ENCODE results near the gene DISC1.

Gene DISC1

GRCh38 chr1:231723146-231723545, 96.6 kb downstream of the DISC1 start:
- no peaks in the 10 kb centered on the region for H3F3A ChIP-seq (ENCODE audit: insufficient read depth, low read length)
- no peak overlapping the region for H3K4me2 ChIP-seq (ENCODE audit: low read length)
- no peak overlapping the region for H3K27ac ChIP-seq (ENCODE audit: low read depth, low read length, poor library complexity, severe bottlenecking)
- no peaks in the 10 kb centered on the region for H3K9me3 ChIP-seq (ENCODE audit: low read length)
- no peak for TF ChIP-seq EZH2 (IDR thresholded peaks at IDR 0.05; ENCODE audit: borderline replicate concordance, low read length)
- no peak for TF ChIP-seq CTCF (IDR thresholded peaks at IDR 0.05; ENCODE audit: low read length)
- no peaks in the 10 kb centered on the region for H4K20me1 ChIP-seq (ENCODE audit: insufficient read depth, low read length)
- H3K4me1 ChIP-seq (ENCODE audit: insufficient read depth, low read length, severe bottlenecking) = no peaks in the 10 kb centered on the region
- no peaks in the 10 kb centered on the region for H3K9me2 ChIP-seq (ENCODE audit: low read depth, low read length)
- no peaks in the 10 kb centered on the region for H3K79me2 ChIP-seq (ENCODE audit: insufficient read depth, low read length)
- H3K27me3 ChIP-seq (ENCODE audit: insufficient read depth, low read length) = no peaks in the 10 kb centered on the region
- H2AFZ ChIP-seq (ENCODE audit: low read length) = no peak overlapping the region
- no peaks in the 10 kb centered on the region for H3K36me3 ChIP-seq (ENCODE audit: insufficient read depth, low read length)
- H3K9ac ChIP-seq (ENCODE audit: low read length) = no peak overlapping the region
- no peak overlapping the region for H3K4me3 ChIP-seq (ENCODE audit: low read depth, low read length, poor library complexity, severe bottlenecking)

- no peaks in the 10 kb centered on the region for H4K20me1 ChIP-seq (ENCODE audit: insufficient read depth, low read length)
- H3K27me3 ChIP-seq (ENCODE audit: insufficient read depth, low read length) = no peaks in the 10 kb centered on the region
- no peak overlapping the region for H2AFZ ChIP-seq (ENCODE audit: low read length)
- TF ChIP-seq CTCF (IDR thresholded peaks at IDR 0.05; ENCODE audit: low read length) = no peak
- TF ChIP-seq EZH2 (IDR thresholded peaks at IDR 0.05; ENCODE audit: borderline replicate concordance, low read length) = no peak
- H3F3A ChIP-seq (ENCODE audit: insufficient read depth, low read length) = no peaks in the 10 kb centered on the region
- H3K9me3 ChIP-seq (ENCODE audit: low read length) = no peaks in the 10 kb centered on the region
- H3K4me3 ChIP-seq (ENCODE audit: low read depth, low read length, poor library complexity, severe bottlenecking) = no peak overlapping the region
- H3K36me3 ChIP-seq (ENCODE audit: insufficient read depth, low read length) = no peaks in the 10 kb centered on the region
- no peaks in the 10 kb centered on the region for H3K79me2 ChIP-seq (ENCODE audit: insufficient read depth, low read length)
- no peaks in the 10 kb centered on the region for H3K9me2 ChIP-seq (ENCODE audit: low read depth, low read length)
- no peak overlapping the region for H3K4me2 ChIP-seq (ENCODE audit: low read length)
- H3K9ac ChIP-seq (ENCODE audit: low read length) = no peak overlapping the region
- no peaks in the 10 kb centered on the region for H3K4me1 ChIP-seq (ENCODE audit: insufficient read depth, low read length, severe bottlenecking)
- H3K27ac ChIP-seq (ENCODE audit: low read depth, low read length, poor library complexity, severe bottlenecking) = no peak overlapping the region
Measured at GRCh38 chr1:231724041-231724440, 97.5 kb downstream of the DISC1 start.

- Histone ChIP-seq H3K4me3 (ENCODE audit: low read depth, low read length, poor library complexity, severe bottlenecking) (no peak overlapping the region), H3F3A (ENCODE audit: insufficient read depth, low read length) (no peaks in the 10 kb centered on the region), H3K4me1 (ENCODE audit: insufficient read depth, low read length, severe bottlenecking) (no peaks in the 10 kb centered on the region), H2AFZ (ENCODE audit: low read length) (peak overlapping the region; percentile 84; the same call in 1 of the 2 replicates), H3K9ac (ENCODE audit: low read length) (no peak overlapping the region), H3K36me3 (ENCODE audit: insufficient read depth, low read length) (no peaks in the 10 kb centered on the region), H3K27ac (ENCODE audit: low read depth, low read length, poor library complexity, severe bottlenecking) (no peak overlapping the region), H3K9me2 (ENCODE audit: low read depth, low read length) (no peaks in the 10 kb centered on the region; the same call in 1 of the 2 replicates), H3K9me3 (ENCODE audit: low read length) (no peaks in the 10 kb centered on the region), H4K20me1 (ENCODE audit: insufficient read depth, low read length) (no peaks in the 10 kb centered on the region), H3K27me3 (ENCODE audit: insufficient read depth, low read length) (no peaks in the 10 kb centered on the region), H3K4me2 (ENCODE audit: low read length) (peak overlapping the region; percentile 34; the same call in 1 of the 2 replicates), H3K79me2 (ENCODE audit: insufficient read depth, low read length) (no peaks in the 10 kb centered on the region)
- peak; percentile 78 for TF ChIP-seq CTCF (IDR thresholded peaks at IDR 0.05; ENCODE audit: low read length)
- TF ChIP-seq EZH2 (IDR thresholded peaks at IDR 0.05; ENCODE audit: borderline replicate concordance, low read length) = no peak
Measured at GRCh38 chr1:231724876-231725647, 98.5 kb downstream of the DISC1 start.

Data from OCI-LY1 (cell line).